ENCODE results near the gene CNOT4.

DNA sequence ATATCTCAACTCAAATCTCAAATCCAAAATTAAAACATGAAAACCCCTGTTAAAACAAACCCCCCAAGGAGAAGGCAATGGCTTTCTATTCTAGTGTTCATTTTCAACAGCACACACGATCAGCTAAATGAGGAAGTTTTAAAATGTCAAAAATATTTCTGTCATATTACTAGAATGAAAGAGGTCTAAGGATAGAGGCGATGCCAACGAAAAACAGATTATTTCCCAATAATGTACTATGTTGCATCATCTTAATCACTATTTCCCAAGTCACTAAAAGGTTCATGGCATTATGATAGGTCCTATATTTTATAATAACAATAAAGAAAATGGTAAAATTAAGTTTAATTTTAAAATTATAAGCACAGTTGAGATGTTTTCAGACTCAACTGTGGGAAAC lies 10.1 kb downstream of the CNOT4 start:
- TF ChIP-seq, protein P1, sequence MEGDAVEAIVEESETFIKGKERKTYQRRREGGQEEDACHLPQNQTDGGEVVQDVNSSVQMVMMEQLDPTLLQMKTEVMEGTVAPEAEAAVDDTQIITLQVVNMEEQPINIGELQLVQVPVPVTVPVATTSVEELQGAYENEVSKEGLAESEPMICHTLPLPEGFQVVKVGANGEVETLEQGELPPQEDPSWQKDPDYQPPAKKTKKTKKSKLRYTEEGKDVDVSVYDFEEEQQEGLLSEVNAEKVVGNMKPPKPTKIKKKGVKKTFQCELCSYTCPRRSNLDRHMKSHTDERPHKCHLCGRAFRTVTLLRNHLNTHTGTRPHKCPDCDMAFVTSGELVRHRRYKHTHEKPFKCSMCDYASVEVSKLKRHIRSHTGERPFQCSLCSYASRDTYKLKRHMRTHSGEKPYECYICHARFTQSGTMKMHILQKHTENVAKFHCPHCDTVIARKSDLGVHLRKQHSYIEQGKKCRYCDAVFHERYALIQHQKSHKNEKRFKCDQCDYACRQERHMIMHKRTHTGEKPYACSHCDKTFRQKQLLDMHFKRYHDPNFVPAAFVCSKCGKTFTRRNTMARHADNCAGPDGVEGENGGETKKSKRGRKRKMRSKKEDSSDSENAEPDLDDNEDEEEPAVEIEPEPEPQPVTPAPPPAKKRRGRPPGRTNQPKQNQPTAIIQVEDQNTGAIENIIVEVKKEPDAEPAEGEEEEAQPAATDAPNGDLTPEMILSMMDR (conservative IDR thresholded peaks at IDR 0.05; ENCODE audit: low read depth, low read length), result no peak
- TF ChIP-seq POLR2A (IDR thresholded peaks at IDR 0.05; ENCODE audit: low read depth, low read length) (no peak), CEBPB (IDR thresholded peaks at IDR 0.05; ENCODE audit: low read depth, low read length) (peak; percentile 87), RAD21 (IDR thresholded peaks at IDR 0.05; ENCODE audit: low read length) (no peak), RCOR1 (IDR thresholded peaks at IDR 0.05; ENCODE audit: insufficient replicate concordance, low read length) (no peak), MXI1 (IDR thresholded peaks at IDR 0.05; ENCODE audit: borderline replicate concordance, low read depth, low read length) (no peak)
- TF ChIP-seq, protein P2, sequence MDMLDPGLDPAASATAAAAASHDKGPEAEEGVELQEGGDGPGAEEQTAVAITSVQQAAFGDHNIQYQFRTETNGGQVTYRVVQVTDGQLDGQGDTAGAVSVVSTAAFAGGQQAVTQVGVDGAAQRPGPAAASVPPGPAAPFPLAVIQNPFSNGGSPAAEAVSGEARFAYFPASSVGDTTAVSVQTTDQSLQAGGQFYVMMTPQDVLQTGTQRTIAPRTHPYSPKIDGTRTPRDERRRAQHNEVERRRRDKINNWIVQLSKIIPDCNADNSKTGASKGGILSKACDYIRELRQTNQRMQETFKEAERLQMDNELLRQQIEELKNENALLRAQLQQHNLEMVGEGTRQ (IDR thresholded peaks at IDR 0.05; ENCODE audit: low read depth, low read length), result no peak

All from IMR-90 (cell line).